ENCODE measurements around the gene AHDC1.

Gene AHDC1

GRCh38 chr1:27489501-27489972 is 114.4 kb downstream of the AHDC1 start:
- intact Hi-C loops (cut with micrococcal nuclease), result loop anchor here (5.0 kb wide), 3 partner anchors 38 to 72 kb away; no protein-coding TSS in a partner anchor
- H3K27ac Mint-ChIP-seq, result peak overlapping the region; percentile 97

GRCh38 chr1:27487966-27488884 is 115.7 kb downstream of the AHDC1 start:
- Mint-ChIP-seq H3K27me3 (no peaks in the 10 kb centered on the region), H3K4me3 (peak overlapping the region; percentile 96), H3K36me3 (ENCODE audit: low read depth) (peaks cover 43% of the 10 kb centered on the region), H3K9me3 (no peaks in the 10 kb centered on the region), H3K27ac (peak overlapping the region; percentile 97), H3K4me1 (ENCODE audit: low read depth) (peaks cover 45% of the 10 kb centered on the region)
- intact Hi-C loops (cut with micrococcal nuclease), result loop anchor here (5.0 kb wide), 3 partner anchors 39 to 71 kb away; no protein-coding TSS in a partner anchor

More at GRCh38 chr1:27489501-27489972, 114.4 kb downstream of the AHDC1 start:
- no peaks in the 10 kb centered on the region for H3K9me3 Mint-ChIP-seq
- H3K4me1 Mint-ChIP-seq (ENCODE audit: low read depth), result peaks cover 39% of the 10 kb centered on the region
- no peaks in the 10 kb centered on the region for H3K27me3 Mint-ChIP-seq
- H3K36me3 Mint-ChIP-seq (ENCODE audit: low read depth), result peaks cover 30% of the 10 kb centered on the region
- peak overlapping the region; percentile 96 for H3K4me3 Mint-ChIP-seq

- peak overlapping the region; percentile 39 for H3K4me3 Mint-ChIP-seq
- H3K27me3 Mint-ChIP-seq, result no peaks in the 10 kb centered on the region
- H3K4me1 Mint-ChIP-seq (ENCODE audit: low read depth), result peaks cover 36% of the 10 kb centered on the region
- no peaks in the 10 kb centered on the region for H3K9me3 Mint-ChIP-seq
- H3K36me3 Mint-ChIP-seq (ENCODE audit: low read depth), result peaks cover 58% of the 10 kb centered on the region
- intact Hi-C loops (cut with micrococcal nuclease), result loop anchor here (5.0 kb wide), 3 partner anchors 42 to 68 kb away; no protein-coding TSS in a partner anchor
- no peak overlapping the region for H3K27ac Mint-ChIP-seq
Observed at GRCh38 chr1:27485363-27485762, 118.6 kb downstream of the AHDC1 start.
